Activated naive CD4-positive, alpha-beta T cell treated with anti-CD3 and anti-CD28 coated beads, Interleukin-2, amount 10 ng/mL, durations not matched to agents 7 days and 5 days (primary cell): Measurements from ENCODE around the gene EPO.
"Not testable (repeated sequence)": the region's sequence is repeated elsewhere in the genome, so short reads cannot be mapped to it uniquely, and the experiment has no call there.

Experiments
- CTCF ChIA-PET: fragments of 350-600 bp; sonication (Branson Sonifier 250); formaldehyde crosslinking; loops from one replicate; lab custom pipeline; 2021; ENCODE audit warnings: antibody characterized with exemption; lab: Charles Lee
- DNase-seq: peaks from one replicate; pipeline ENCODE4 v3.0.0-alpha.2; 2020
- H3K27ac Mint-ChIP-seq: one replicate; pipeline ENCODE4 v1.8.0; 2021; ENCODE audit warnings: mild to moderate bottlenecking, moderate library complexity, mixed read lengths
- H3K27me3 Mint-ChIP-seq: one replicate; pipeline ENCODE4 v1.8.0; 2021; ENCODE audit warnings: mild to moderate bottlenecking, mixed read lengths
- H3K36me3 Mint-ChIP-seq: one replicate; pipeline ENCODE4 v1.8.0; 2021; ENCODE audit warnings: mixed read lengths
- H3K4me1 Mint-ChIP-seq: one replicate; pipeline ENCODE4 v1.8.0; 2021; ENCODE audit warnings: mixed read lengths
- H3K4me3 Mint-ChIP-seq: one replicate; pipeline ENCODE4 v1.8.0; 2021; ENCODE audit warnings: mild to moderate bottlenecking, moderate library complexity, mixed read lengths
- H3K9me3 Mint-ChIP-seq: one replicate; pipeline ENCODE4 v1.8.0; 2021; ENCODE audit warnings: mixed read lengths

The EPO gene

DNA sequence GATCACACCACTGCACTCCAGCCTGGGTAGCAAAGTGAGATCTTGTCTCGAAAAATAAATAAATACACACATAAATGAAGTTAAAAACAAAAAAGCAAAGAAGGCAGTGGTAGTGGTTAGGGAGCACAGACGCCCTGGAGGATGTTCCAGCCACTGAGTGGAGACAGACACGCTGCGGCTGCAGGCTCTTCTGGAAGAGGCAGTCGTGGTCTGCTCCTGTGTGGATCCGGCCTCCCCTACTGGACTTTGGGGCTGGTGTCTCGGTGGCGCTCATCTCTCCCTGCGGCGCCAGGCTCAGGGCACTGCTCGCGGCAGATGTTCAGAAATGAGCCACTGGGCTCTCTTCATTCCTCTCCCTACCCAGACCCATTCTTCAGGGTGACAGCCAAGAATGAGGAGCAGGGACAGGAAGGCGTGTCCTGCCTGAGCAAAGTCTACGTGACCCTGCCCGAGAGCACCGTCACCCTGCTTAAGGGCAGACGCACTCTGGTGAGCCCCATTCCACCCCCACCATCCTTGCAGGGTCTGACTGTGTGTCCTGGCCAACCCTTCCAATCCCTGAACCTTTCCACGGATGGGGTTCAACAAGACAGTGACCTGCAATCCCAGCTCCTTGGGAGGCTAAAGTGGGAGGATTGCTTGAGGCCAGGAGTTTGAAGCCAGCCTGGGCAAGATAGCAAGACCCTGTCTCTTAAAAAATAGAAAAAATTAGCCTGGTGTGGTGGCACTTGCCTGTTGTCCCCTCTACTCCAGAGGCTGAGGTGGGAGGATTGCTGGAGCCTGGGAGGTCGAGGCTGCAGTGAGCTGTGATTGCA, 39.3 kb downstream of the EPO start:
- no peaks in the 10 kb centered on the region for H3K36me3 Mint-ChIP-seq
- no peak overlapping the region for H3K4me3 Mint-ChIP-seq
- H3K27me3 Mint-ChIP-seq: peaks cover 25% of the 10 kb centered on the region
- no peaks in the 10 kb centered on the region for H3K9me3 Mint-ChIP-seq
- no peaks in the 10 kb centered on the region for H3K4me1 Mint-ChIP-seq
- DNase-seq: no peak
- no peak overlapping the region for H3K27ac Mint-ChIP-seq
- CTCF ChIA-PET: no interaction called here

DNA sequence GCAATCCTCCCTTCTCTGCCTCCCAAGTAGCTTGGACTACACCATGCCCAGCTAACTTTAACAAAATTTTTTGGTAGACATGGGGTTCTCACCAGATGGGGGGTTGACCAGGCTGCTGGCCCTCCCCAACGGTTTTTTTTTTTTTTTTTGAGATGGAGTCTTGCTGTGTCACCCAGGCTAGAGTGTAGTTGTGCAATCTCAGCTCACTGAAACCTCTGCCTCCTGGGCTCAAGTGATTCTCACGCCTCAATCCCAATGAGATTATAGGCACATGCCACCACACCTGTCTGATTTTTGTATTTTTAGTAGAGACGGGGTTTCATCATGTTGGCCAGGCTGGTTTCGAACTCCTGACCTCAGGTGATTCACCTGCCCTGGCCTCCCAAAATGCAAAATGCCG, 42.6 kb downstream of the EPO start:
- H3K36me3 Mint-ChIP-seq, H3K9me3 Mint-ChIP-seq, H3K27ac Mint-ChIP-seq, H3K4me3 Mint-ChIP-seq, DNase-seq, H3K4me1 Mint-ChIP-seq: not testable (repeated sequence)
- H3K27me3 Mint-ChIP-seq: peaks cover 45% of the 10 kb centered on the region
- CTCF ChIA-PET: interaction anchor here (0.6 kb wide), 1 partner anchor 509 kb away, joined by 3 read pairs; no protein-coding TSS in a partner anchor

DNA sequence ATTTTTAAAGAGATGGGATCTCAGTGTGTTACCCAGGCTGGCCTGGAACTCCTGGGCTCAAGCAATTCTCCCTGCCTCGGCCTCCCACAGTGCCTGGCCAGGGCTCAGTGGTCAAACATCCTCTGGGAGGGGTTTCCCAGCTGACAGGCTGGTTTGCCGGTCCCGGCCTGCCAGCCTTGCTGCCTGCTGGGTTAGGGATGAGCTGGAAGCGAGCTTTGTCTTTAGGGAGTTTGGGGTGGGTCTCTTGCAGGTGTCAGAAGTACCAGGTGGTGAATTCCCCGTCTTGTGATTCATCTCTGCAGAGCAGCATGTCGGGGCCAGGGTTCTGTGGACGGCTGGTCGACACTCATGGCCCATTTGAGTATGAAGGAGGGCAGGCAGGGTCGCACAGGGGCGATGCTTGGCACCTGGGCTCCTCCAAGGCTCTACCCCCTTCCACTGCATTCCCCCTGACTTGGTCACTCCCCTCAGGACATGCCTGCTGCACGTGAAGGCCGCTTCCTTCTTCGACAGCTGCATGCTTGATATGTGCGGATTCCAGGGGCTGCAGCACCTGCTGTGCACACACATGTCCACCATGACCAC, 43.4 kb downstream of the EPO start:
- Mint-ChIP-seq H3K4me3 (no peak overlapping the region), H3K27ac (no peak overlapping the region)
- CTCF ChIA-PET: no interaction called here

DNA sequence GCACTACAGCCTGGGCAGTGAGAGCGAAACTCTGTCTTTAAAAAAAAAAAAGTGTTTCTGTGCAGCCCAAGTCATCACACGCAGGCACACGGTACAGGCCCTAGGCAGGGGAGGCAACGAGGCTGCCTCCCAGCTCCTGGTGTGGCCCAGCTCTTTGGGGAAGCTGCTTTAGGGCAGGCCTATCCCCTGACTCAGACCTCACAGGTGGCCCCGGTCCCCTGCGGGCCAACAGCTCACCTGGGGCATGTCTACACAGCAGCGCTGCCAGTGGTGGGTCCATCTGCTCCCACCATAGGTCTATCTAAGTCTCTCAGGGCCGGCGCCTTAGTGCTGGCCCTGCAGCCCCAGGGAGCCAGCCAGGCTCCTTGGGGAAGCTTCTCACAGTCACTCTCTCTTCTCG, 44.6 kb downstream of the EPO start:
- Mint-ChIP-seq H3K4me1 (no peaks in the 10 kb centered on the region), H3K36me3 (no peaks in the 10 kb centered on the region), H3K4me3 (no peak overlapping the region), H3K9me3 (no peaks in the 10 kb centered on the region), H3K27me3 (peaks cover 45% of the 10 kb centered on the region), H3K27ac (no peak overlapping the region)
- CTCF ChIA-PET: interaction anchor here (0.6 to 1.4 kb wide), 2 partner anchors 37 to 701 kb away, joined by 3 read pairs; no protein-coding TSS in a partner anchor
- DNase-seq: no peak

More for the DNA sequence above, 43.4 kb downstream of the EPO start:
- H3K36me3 Mint-ChIP-seq: no peaks in the 10 kb centered on the region
- H3K27me3 Mint-ChIP-seq: peaks cover 40% of the 10 kb centered on the region
- H3K4me1 Mint-ChIP-seq: no peaks in the 10 kb centered on the region
- no peaks in the 10 kb centered on the region for H3K9me3 Mint-ChIP-seq
- DNase-seq: no peak

DNA sequence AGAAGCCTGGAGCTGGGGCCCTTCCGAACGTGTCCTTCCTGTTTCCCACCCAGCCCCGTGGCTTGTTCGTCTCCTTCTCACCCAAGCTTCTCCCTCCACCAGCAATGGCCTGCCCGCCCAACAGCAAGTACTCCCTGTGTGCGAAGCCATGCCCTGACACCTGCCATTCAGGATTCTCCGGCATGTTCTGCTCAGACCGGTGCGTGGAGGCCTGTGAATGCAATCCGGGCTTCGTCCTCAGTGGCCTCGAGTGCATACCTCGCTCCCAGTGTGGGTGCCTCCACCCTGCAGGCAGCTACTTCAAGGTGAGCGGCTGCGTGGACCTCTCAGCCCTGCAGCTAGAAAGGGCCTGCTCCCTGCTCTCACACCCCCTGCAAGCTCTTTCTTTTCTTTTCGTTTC, 45.0 kb downstream of the EPO start:
- no peak overlapping the region for H3K27ac Mint-ChIP-seq
- no peak overlapping the region for H3K4me3 Mint-ChIP-seq
- H3K36me3 Mint-ChIP-seq: no peaks in the 10 kb centered on the region
- no peak for DNase-seq
- H3K4me1 Mint-ChIP-seq: no peaks in the 10 kb centered on the region
- H3K9me3 Mint-ChIP-seq: no peaks in the 10 kb centered on the region
- CTCF ChIA-PET: interaction anchor here (0.6 to 1.4 kb wide), 2 partner anchors 36 to 702 kb away, joined by 3 read pairs; no protein-coding TSS in a partner anchor
- peaks cover 42% of the 10 kb centered on the region for H3K27me3 Mint-ChIP-seq

DNA sequence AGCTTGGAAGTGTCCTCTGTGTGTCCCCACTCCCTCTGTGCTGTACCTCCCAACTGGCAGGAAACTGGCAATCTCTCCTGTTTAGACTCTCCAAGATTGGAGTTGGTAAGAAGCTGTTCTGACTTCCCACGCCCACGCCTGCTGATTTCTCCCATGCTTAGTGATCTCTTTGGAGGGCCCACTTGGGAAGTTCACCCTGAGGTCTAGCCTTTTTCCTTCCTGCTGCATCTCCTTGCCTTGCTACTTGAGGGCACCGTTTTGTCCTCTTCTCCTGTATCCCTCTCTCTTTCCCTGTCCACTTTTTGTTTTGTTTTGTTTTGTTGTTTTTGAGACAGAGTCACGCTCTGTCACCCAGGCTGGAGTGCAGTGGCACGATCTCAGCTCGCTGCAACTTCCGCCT, 48.5 kb downstream of the EPO start:
- Mint-ChIP-seq H3K4me1 (no peaks in the 10 kb centered on the region), H3K4me3 (no peak overlapping the region), H3K27ac (no peak overlapping the region), H3K9me3 (no peaks in the 10 kb centered on the region), H3K36me3 (no peaks in the 10 kb centered on the region), H3K27me3 (peaks cover 36% of the 10 kb centered on the region)
- no peak for DNase-seq
- CTCF ChIA-PET: interaction anchor here (0.8 kb wide), 1 partner anchor 10 kb away, joined by 3 read pairs; no protein-coding TSS in a partner anchor
